DMS 273 (cell line): Measurements from ENCODE around the gene VWA3A.

Experiments
- DNase-seq: peaks from one replicate; lab custom pipeline; 2025; ENCODE audit not compliant: unreplicated experiment; lab: John Stamatoyannopoulos, UW

Gene VWA3A

DNA sequence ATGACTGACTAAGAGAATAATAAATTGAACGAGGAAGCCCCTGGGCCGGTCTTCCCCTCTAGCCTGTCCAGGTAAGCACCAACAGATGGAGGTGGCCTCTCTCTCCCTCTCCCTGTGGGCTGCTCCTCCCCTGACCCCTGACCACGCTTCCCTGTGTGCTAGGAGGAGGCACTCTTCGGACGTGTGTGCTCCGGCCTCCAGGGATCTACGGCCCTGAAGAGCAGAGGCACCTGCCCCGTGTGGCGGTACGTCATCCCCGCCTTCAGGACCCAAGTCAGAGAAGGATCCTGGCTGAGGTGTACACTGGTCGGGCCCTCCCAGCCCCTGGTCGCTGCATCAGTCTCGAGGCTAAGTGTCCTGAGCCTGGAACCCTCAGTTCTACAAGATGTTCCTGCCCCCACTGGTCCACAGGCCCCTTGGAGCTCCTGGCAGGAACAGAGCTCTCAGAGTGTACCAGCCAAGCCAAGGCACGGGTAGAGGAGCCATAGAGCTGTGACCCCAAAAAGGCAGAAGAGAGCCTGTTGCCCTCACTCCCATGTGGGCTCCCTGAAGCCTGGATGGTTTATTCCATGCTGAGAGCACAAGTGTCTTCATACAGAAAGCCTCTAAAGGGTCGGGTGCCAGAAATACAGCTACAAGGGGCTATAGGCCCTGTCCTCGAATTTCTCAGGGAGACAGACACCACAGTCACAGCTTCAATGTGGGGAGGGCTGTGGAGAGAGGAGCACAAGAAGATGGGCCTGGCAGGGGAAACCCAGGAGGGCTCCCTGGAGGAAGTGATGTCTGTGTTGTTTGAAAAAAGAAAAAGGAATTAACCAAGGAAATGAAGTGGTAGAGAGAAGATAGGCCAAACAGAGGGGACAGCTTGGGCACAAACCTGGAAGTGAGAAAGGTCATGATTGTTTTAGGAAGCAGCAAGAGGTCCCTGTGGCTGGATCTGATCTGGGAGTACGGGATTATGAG, 85.9 kb downstream of the VWA3A start:
- no peak for DNase-seq

DNA sequence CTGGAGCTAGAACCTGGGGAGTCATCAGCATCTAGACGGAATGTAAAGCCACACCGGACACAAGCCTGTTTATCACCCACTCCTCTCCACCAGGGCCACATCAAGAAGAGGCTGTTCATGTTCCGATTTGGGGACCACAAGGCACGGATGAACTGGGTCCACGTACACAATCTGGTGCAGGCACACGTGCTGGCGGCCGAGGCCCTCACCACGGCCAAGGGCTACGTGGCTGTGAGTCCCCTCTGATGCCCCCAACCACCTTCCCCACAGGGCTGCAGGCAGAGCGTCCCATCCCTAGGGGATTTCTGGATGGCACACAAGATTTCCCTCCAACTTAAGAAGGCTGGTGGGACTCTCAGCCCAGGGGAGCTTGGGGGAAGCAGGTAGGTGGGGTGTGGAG, 89.1 kb downstream of the VWA3A start:
- DNase-seq = no peak

DNA sequence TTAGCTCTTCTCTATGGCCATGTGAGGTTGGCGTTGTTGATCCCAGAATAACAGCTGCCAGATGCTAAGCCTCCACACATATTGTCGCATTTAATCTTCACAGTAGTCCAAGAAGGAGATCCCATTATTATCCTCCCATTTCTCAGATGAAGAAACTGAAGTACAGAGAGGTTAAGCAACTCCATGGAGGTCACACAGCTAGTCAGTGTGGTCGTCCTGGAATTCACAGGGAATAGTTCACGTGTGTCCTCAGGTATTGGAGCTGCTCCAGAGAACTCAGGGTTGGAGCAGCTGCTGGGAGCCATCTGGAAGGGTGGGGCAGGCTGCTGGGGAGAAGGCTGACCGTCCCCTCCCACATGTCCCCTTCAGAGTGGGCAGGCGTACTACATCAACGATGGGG, 89.5 kb downstream of the VWA3A start:
- peak; percentile 45 for DNase-seq

DNA sequence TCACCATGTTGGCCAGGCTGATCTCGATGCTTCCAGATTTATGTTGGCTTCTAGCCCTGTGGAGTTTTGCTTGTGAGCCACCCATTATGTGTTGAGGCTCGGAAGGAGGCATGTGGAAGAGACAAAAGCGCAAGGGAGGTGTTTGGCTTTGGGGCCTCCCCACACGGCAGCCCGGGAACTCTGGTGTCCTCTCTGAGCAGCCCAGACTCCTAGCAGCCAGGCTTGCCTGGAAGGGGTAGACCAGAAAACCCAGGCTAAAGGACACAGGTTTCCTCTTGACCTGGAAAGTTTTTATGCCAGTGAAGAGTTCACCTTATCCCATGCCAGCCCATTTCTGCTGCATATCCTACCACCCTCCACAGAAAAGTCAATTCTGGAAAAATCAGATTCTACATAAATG, 91.0 kb downstream of the VWA3A start:
- no peak for DNase-seq

DNA sequence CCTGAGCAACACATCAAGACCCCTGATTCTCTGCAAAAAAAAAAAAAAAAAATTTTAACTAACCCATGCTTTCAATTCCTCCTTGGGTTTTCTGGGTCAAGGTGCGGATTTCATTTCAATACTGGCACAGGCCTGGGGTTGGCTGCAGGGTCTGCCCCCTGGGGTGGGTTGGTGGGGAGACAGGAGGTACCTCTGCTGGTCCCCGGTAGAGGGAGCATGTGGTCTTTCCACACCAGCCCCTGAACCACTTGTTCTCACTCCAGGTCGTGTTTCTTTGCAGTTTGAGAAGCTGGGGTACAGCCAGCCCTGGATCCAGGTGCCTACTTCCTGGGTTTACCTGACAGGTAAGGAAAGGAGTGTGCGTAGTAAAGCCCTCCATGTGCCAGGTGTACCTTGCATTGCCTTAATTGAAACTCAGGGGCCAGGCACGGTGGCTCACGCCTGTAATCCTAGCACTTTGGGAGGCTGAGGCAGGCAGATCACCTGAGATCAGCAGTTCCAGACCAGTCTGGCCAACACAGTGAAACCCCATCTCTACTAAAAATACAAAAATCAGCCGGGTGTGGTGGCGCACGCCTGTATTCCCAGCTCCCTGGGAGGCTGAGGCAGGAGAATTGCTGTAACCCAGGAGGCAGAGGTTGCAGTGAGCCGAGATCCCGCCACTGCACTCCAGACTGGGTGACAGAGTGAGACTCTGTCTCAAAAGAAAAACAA, 91.7 kb downstream of the VWA3A start:
- DNase-seq = peak; percentile 61

DNA sequence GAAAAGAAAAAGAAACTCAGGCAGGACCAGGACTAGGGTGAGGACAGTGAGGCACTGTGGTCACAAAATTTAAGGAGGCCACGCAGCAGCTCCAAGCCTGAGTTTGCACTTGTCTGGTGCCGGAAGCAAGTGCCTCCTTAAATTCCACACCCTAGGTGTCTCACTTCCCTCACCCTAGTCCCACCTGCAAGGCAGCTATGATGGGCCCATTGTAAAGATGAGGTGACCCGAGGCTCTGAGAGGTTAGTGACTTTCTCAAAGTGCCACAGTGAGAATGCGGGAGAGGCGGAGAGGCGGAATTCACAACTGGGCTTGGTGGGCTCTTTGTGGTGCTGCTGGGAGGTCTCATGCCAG, 92.3 kb downstream of the VWA3A start:
- no peak for DNase-seq

DNA sequence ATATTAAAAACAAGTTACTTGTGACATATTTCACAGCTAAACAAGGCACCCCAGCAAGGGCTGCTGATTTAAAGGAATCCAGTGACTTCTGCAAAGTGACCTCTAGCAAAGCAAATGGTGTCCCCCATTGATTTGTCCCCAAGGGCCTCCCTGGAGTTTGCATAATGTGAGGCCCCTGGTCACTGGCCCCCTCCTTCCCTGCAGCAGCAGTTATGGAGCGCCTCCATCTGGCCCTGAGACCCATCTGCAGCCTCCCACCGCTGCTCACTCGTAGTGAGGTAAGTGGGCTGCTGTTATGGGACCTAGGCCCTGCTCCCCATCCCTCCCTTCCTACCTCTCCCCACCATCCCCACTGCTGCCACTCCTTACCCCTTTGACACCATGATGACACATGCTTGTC, 94.2 kb downstream of the VWA3A start:
- DNase-seq = peak; percentile 55

DNA sequence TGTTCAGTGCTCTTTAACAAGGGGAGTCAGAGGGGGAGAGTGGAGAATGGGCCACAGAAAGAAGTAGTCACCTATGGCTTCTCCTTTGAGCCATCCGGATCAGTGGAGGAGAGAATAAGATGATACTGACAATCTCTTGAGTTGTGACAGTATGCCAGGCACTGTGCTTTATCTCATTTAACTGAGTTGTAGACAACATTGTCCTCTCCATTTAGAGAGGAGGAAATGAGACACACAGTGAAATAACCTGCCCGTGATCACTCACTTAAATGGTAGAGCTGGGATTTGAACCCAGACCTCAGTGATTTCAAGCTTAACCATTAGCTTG, 95.9 kb downstream of the VWA3A start:
- no peak for DNase-seq

DNA sequence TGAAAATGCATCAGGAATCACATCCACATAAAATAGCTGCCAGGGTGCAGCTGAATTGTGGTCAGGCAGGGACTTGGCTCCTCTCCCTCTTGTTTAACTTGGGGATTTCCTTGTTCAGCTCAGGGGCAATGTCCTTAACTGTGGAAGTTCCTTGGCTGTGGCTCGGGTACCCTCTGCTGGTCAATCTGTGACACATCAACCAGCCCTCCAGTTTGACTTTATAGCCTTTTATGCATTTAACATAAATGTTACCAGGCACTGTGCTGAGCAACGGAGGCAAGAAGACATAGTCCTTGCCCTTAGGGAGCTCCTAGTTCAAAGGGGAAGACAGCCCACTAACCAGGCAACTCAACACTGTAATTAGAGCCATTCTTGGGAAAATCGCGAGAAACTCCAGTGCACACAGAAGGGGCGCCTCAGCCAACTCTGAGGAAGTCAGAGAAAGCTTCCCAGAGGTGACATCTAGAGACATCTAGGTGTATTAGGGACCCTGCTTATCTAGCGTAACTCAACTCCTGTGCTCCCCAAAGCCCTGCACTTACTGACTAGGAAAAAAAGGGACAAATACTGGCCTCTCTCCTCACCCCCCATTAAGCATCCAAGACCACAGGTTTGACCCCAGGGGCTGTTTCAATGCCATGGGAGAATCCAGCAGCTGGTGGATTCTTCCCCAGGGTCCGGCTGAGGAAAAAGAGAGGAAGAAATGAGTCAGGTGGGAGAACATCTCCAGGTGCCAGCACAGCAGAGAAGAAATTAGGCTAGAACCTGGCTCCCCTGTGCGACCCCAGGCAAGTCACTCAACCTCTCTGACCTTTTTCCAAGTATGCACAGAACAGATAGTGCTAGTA, 96.5 kb downstream of the VWA3A start:
- peak; percentile 87 for DNase-seq

DNA sequence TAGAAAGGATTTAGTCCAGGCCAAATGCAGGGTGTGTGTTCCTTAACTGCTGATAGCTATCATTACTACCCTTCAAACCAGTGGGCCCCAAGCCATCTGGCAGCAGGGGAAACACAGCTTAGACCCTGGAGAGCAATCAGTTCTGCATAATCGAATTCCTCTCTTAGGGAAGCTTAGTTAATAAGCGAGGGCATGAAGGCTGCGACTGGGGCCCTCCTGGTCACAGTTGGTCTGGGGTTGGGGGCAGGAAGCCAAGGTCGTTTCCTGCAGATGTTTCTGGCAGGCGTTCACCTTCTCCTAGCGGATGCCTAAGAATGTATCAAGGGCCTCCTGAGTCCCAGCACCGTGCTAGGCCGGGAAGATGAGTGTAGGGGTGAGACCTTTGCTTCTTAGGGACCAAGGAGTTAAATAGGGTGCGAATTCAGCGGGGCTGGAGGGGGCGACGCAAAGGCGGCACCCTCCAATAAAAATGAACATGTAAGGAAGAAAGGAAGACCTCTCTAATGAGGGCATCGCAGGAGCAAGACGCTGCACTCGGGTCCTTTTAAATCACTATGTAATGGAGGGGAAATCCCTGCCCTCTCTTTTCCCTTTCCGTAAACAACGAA, 97.2 kb downstream of the VWA3A start:
- peak; percentile 72 for DNase-seq

DNA sequence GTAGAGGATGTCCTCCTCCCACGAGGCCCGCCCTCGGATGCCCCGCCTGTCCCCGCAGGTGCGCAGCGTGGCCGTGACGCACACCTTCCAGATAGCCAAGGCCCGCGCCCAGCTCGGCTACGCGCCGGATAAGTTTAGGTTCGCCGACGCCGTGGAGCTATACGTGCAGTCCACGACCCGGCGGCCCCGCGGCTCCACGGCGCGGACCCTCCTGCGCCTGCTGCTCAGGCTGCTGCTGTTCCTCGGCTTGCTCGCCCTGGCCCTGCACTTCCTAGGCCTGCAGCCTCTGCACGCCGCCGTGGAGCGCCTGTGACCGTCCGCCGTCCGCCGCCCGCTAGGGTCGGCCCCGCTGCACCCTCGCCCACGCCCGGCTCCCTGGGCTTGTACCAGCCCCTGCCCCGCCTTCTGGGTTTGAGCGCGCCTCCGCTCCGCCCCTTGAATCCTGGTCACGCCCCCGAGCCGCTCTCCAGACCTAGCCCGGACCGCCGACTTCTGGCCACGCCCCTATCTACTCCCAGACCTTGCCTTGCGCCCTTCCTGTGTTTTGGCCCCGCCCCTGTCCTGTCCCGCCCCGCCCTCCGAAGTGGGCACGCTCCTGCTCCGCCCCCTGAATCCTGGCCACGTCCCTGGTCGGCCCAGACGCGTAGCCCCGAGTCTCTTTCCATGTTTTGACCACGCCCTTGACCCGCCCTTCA, 97.9 kb downstream of the VWA3A start:
- DNase-seq = peak; percentile 100

DNA sequence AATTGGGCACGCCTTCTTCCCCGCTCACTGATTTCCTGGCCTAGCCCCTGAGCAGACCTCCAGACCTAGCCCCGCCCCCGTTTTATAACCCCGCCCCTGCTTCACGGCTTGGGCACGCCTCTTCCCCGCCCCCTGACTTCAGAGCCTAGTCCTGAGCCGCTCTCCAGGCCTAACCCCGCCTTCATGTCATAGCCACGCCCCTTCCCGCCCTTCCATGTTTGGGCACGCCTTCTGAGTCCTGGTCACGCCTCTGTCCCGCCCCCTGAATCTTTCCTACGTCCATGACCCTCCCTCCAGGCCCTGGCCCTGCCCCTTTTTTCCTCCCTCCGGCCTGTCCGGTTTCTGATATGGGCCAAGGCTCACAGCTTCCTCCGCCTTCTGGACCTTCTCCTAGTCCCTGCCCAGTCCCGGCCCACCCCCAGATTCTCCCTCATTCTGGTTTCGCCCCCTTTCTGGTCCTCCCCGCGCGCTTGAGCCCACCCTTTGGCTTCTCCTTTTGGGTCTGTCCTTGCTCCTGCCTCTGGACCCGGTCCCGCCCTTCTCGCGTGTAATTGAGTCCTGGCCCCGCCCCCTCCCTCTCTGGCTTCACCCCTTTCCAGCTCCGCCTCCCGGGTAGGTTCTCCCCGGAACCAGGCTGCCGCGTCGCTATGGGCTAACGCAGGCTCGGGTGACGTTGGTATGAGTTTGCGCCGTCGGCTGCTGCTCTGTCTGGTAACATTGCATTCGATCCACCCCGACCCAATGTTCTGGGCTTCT, 98.6 kb downstream of the VWA3A start:
- DNase-seq = peak; percentile 100

DNA sequence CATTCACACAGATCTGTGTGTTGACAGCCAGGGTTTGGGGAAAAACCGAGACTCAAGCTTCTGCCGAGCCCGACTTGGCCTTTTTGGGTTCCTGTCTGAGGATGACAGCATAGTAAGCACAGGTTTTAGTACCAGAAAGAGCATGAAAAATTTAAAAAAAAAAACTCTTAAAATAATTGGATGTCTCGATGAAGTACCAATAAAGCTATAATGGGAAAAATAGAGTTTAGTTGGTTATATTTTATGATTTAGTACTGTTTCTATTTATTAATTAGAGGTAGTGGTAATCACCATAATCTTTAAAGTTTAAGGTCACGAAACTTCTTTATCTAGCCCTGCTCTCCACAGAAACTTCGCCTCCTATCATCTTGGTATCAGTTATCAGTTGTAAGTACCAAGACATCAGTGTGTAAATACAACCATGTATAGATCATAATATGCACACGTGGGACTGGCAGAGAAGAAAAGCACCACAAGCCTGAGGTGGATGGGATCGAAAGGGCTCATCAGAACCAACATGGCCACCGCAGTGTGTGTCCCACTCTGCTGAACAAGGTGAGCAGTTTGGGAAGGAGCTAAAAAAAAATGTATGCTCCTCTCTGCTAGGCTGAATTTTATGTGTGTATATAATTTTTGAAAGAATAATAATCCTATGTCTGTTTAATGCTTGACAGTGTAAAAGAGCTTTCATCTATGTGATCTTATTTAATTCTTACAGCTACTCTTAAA, 99.4 kb downstream of the VWA3A start:
- DNase-seq = peak; percentile 52

DNA sequence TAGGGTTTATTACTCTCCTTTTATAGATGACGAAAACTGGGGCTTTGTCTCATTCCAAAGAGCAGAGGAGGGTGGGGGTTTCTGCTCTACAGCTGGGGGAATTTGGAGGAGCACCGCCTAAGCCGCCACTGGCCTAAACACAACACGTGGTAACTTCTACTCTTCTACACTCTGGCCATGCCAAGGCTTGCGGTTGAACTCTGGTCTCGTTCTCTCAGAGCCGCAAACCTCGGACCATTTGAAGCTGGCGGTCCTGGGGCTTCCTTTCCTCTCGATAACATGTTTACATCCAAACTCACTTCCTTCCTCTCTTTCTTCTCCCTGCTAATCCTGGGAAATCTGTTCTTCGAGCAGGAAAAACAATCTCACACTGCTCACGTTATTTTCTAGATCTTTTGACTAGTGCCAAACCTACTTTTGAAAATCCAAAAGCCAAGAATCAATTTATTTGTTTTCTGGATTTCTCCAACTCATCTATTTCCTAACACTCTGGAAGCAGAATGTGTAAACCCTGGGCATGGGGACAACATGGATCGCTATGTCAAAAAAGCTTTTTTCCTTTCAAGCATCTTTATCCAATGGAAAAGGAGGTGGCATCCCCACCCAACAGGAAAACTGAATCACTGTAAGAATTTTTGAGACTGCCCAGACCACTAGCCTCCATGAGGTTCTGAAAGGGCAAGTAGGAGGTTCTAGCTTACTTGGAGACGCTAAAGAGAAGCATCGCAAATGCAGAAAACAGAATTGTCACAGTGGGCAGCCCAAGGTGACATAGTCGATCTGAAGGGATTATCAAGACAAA, 100.1 kb downstream of the VWA3A start:
- peak; percentile 66 for DNase-seq

DNA sequence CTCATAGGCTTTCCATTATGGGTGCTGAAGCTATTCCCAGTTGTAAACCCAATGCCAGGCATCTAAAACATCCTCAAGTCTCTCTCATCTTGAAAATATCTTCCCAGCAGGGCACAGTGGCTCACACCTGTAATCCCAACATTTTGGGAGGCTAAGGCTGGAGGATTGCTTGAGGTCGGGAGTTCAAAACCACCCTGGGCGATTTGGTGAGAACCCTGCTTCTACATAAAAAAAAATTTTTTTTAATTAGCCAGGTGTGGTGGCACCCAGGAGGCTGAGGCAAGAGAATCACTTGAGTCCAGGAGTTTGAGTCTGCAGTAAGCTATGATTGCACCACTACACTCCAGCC, 100.7 kb downstream of the VWA3A start:
- no peak for DNase-seq

DNA sequence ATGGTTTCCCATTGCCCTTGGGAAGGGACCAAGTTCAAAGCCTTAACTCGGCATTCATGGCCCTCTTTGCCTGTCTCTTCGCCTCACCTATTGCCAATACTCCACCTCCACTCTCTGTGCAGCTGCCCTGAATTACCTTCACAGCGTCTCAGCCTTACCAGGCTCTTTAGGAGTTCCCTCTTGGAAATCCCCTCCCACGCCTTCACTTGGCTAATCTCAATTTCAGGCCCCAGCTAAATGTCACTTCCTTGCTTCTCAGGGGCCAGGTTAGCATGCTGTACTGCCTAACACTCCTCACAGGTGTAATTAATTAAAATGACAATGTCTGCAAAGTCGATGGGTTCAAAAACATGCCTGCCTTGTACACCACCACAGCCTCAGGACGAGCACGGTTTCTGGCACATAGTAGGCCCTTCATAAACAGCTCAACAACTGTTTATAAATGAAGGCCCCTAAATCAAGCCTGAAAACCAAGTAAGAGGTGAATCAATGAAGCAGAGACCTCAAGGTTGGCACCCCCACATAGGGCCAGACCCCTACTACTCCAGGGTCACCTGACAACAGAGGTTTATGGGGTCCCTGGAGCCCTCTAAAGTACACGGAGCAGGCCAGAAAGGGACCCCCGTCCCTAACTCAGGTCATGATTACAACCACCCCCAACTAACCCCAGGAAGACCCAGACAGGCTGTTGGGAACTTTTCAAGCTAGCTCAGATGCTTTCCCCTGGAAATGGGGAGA, 102.5 kb downstream of the VWA3A start:
- DNase-seq = no peak

DNA sequence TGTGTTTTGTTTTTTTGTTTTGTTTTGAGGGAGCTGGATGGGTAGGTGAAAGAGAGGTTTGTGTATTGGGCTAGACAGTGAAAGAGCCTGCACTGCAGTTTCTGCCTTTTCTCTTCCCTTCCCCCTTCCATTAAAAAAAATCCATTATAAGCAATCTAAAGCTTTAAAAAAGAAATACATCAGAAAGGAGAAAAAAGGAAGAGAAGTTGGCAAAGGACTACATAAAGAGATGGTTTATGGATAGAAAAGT, 103.0 kb downstream of the VWA3A start:
- DNase-seq = no peak
